Endothelial cell of umbilical vein (primary cell): ENCODE measurements around the gene DENR. TPM values are rescaled to one million over a fixed set of nuclear protein-coding genes. Genes with fewer than 3 reads are reported as not detected.

ENCODE experiments used
- BruUV-seq: library from RNA; stranded (reverse); fragments of 400-500 nt; replicated peaks from 2 replicates; lab custom pipeline; 2021; lab: Mats Ljungman, UMichigan
- CTCF ChIA-PET: fragments of 300-600, 350-600 bp; sonication (Branson Sonifier 250); formaldehyde crosslinking; loops from one replicate; lab custom pipeline; 2021; ENCODE audit warnings: antibody characterized with exemption, inconsistent platforms; lab: Charles Lee
- POLR2A ChIA-PET: fragments of 300-600, 350-600 bp; sonication (Branson Sonifier 250); formaldehyde crosslinking; loops from one replicate; lab custom pipeline; 2021; ENCODE audit warnings: antibody characterized with exemption, inconsistent platforms; lab: Charles Lee
- DNase-seq: peaks from one replicate; pipeline ENCODE4 v3.0.0-alpha.2; 2011; ENCODE audit warnings: low read depth, low spot score
- FAIRE-seq: peaks from 2 replicates; lab custom pipeline; 2011; peaks lifted over from hg19 to GRCh38; lab: Jason Lieb, UNC
- H2AFZ ChIP-seq: 2 replicates; pipeline ENCODE4 v1.6.0; 2012; ENCODE audit warnings: low read depth, low read length, control low read depth, inconsistent platforms
- H3K27ac ChIP-seq: 2 replicates; pipeline ENCODE4 v1.5.1; 2011; ENCODE audit warnings: low read depth, mild to moderate bottlenecking, control low read depth, low read length, moderate library complexity; ENCODE audit not compliant: insufficient read depth
- H3K27me3 ChIP-seq, 2 experiments: 2 replicates each; pipeline versions ENCODE4 v1.6.0 to v1.6.1; 2011; ENCODE audit warnings: low read length in 2 of 2, mixed read lengths in 1 of 2; ENCODE audit not compliant: control insufficient read depth in 2 of 2, insufficient read depth in 2 of 2
- H3K36me3 ChIP-seq, 2 experiments: 2 replicates in 1 of 2; 3 replicates in 1 of 2; pipeline ENCODE4 v1.5.1; 2011; ENCODE audit warnings: low read length in 2 of 2, mild to moderate bottlenecking in 1 of 2, moderate library complexity in 1 of 2; ENCODE audit not compliant: control insufficient read depth in 2 of 2, insufficient read depth in 2 of 2; ENCODE audit errors: extremely low read depth in 1 of 2
- H3K4me1 ChIP-seq: 3 replicates; pipeline ENCODE4 v1.5.1; 2011; ENCODE audit warnings: mild to moderate bottlenecking, low read length; ENCODE audit not compliant: control insufficient read depth, insufficient read depth; ENCODE audit errors: extremely low read depth
- H3K4me2 ChIP-seq: 2 replicates; pipeline ENCODE4 v1.6.1; 2011; ENCODE audit warnings: low read length, control low read depth, mixed read lengths; ENCODE audit not compliant: insufficient read depth
- H3K4me3 ChIP-seq, 3 experiments: fragments of 200-600 bp in 1 of 3; sonication (generic), shearing (Covaris generic) in 1 of 3; replicated peaks in 1 of 3; 2 replicates each; pipeline ENCODE4 v1.5.1; 2011 to 2016; ENCODE audit warnings: control low read depth in 3 of 3, low read length in 3 of 3, mild to moderate bottlenecking in 2 of 3, inconsistent platforms in 1 of 3, low read depth in 1 of 3, moderate library complexity in 1 of 3; ENCODE audit not compliant: insufficient read depth in 1 of 3
- H3K79me2 ChIP-seq: 2 replicates; pipeline ENCODE4 v1.6.0; 2012; ENCODE audit warnings: low read length, inconsistent platforms; ENCODE audit not compliant: control insufficient read depth, insufficient read depth
- H3K9ac ChIP-seq: replicated peaks from 2 replicates; pipeline ENCODE3; 2011; ENCODE audit warnings: low read length, control low read depth; ENCODE audit not compliant: insufficient read depth; ENCODE audit errors: extremely low read depth
- H3K9me1 ChIP-seq: replicated peaks from 3 replicates; pipeline ENCODE4 v1.6.0; 2011; ENCODE audit warnings: mild to moderate bottlenecking, low read length; ENCODE audit not compliant: control insufficient read depth, insufficient read depth; ENCODE audit errors: extremely low read depth
- H3K9me3 ChIP-seq: replicated peaks from 2 replicates; pipeline ENCODE4 v1.5.1; 2012; ENCODE audit warnings: low read length, inconsistent platforms; ENCODE audit not compliant: control insufficient read depth, insufficient read depth
- H4K20me1 ChIP-seq: replicated peaks from 2 replicates; pipeline ENCODE3; 2011; ENCODE audit warnings: mild to moderate bottlenecking, low read length; ENCODE audit not compliant: control insufficient read depth, insufficient read depth; ENCODE audit errors: extremely low read depth
- CTCF ChIP-seq, 2 donors: IDR thresholded peaks; 1 replicate in 1 of 2; 2 replicates in 1 of 2; pipeline ENCODE4 v1.5.1; 2011; ENCODE audit warnings: low read length in 2 of 2, mild to moderate bottlenecking in 2 of 2, moderate library complexity in 2 of 2, control low read depth in 1 of 2, inconsistent platforms in 1 of 2, low read depth in 1 of 2; ENCODE audit not compliant: insufficient read depth in 1 of 2; ENCODE audit errors: extremely low read depth in 1 of 2
- EZH2 ChIP-seq: IDR thresholded peaks from 2 replicates; pipeline ENCODE4 v1.6.1; 2012; ENCODE audit warnings: borderline replicate concordance, low read depth, mild to moderate bottlenecking, moderate library complexity, low read length, inconsistent platforms; ENCODE audit not compliant: severe bottlenecking
- FOS ChIP-seq: IDR thresholded peaks from 2 replicates; pipeline ENCODE4 v1.6.1; 2011; ENCODE audit warnings: mild to moderate bottlenecking, low read length, moderate library complexity, borderline replicate concordance; ENCODE audit not compliant: insufficient read depth
- JUN ChIP-seq: IDR thresholded peaks from 2 replicates; pipeline ENCODE4 v1.6.1; 2011; ENCODE audit warnings: borderline replicate concordance, low read depth; ENCODE audit not compliant: insufficient read length, insufficient read depth
- MAX ChIP-seq: IDR thresholded peaks from 2 replicates; pipeline ENCODE4 v1.6.1; 2011; ENCODE audit not compliant: insufficient read depth, insufficient read length
- POLR2A ChIP-seq: IDR thresholded peaks from 2 replicates; pipeline ENCODE4 v1.6.1; 2012; ENCODE audit warnings: low read depth, mild to moderate bottlenecking, control low read depth, low read length
- dilution Hi-C: fragments of 300-500 bp; cut with MboI; formaldehyde crosslinking; loops from one replicate; pipeline ENCODE4 v1.15.0; 2019; ENCODE audit warnings: low sequenced_read_pairs; ENCODE audit not compliant: extremely low pct_ligation_motif_present
- intact Hi-C: fragments of 100-400 bp; cut with micrococcal nuclease; formaldehyde crosslinking; loops from one replicate; pipeline ENCODE4 v1.10.0; 2022
- polyA plus RNA-seq, 4 experiments: library from polyadenylated mRNA; depleted of rRNA in 3 of 4; stranded (reverse) in 3 of 4; unstranded in 1 of 4; fragments of >200 nt; gene quantifications; 2 replicates each; pipeline versions ENCODE4 v1.2.1 to v1.2.3, GENCODE V29; 2011 to 2012; ENCODE audit warnings: missing spikeins in 1 of 4
- total RNA-seq: library from RNA; stranded (reverse); gene quantifications from 2 replicates; pipeline ENCODE4 v1.2.3, GENCODE V29; 2021

Gene DENR
- total and polyA plus RNA-seq, 2 donors (not counting 3 experiments of a cell fraction or from before 2014, with no cell fraction given): 25.8 to 70.3 TPM

DNA sequence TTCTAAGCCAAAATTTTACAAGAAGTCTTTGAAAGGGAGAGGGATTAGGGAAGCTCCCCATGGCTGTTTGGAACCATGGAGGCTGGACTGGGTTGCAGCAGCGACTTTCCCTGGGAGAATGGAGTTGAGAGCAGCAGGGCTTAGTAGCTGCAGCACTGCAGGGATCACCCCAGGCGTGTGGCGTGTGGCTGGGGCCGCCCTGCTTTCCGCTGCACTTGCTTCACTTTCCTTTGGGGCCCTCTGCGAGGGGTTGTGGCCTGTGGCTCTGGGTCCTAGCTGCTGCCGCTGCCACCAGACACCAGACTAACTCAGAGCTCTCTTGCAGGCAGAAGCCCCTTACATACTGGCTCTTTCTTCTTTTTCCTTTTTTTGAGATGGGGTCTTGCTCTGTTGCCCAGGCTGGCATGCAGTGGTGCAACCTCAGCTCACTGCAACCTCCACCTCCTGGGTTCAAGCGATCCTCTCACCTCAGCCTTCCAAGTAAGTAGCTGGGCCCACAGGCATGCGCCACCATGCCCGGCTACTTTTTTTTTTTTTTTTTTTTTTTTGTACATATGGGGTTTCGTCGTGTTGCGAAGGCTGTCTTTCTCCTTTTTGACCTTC is 47.1 kb downstream of the DENR start:
- H2AFZ ChIP-seq: no peak overlapping the region
- H3K79me2 ChIP-seq: no peaks in the 10 kb centered on the region
- H3K27ac ChIP-seq: no peak overlapping the region
- H3K9me1 ChIP-seq: no peaks in the 10 kb centered on the region
- H3K9me3 ChIP-seq: no peaks in the 10 kb centered on the region
- POLR2A ChIA-PET: no interaction called here
- intact Hi-C loops (loop anchor here (5.0 kb wide), 1 partner anchor 33 kb away; no protein-coding TSS in a partner anchor), dilution Hi-C loops (no loop called here)
- no peaks in the 10 kb centered on the region for H4K20me1 ChIP-seq
- no peak overlapping the region for H3K4me2 ChIP-seq
- H3K9ac ChIP-seq: no peak overlapping the region
- no peaks in the 10 kb centered on the region for H3K27me3 ChIP-seq
- BruUV-seq: no TSS peak
- CTCF ChIA-PET: interaction anchor here (0.6 to 0.7 kb wide), 3 partner anchors 10 to 145 kb away, joined by 3 to 4 read pairs (median 3); no protein-coding TSS in a partner anchor
- H3K4me3 ChIP-seq: no peak overlapping the region
- FAIRE-seq: no peak
- no peaks in the 10 kb centered on the region for H3K36me3 ChIP-seq
- no peak for DNase-seq
- no peaks in the 10 kb centered on the region for H3K4me1 ChIP-seq
- TF ChIP-seq EZH2 (no peak), MAX (no peak), FOS (no peak), CTCF (IDR thresholded peaks at IDR 0.05; ENCODE audit: extremely low read depth in 1 of 2, insufficient read depth in 1 of 2, low read depth in 1 of 2, low read length in 2 of 2) (no peak), JUN (no peak), POLR2A (no peak)
